Measurements from ENCODE around the gene PELI2.

DNA sequence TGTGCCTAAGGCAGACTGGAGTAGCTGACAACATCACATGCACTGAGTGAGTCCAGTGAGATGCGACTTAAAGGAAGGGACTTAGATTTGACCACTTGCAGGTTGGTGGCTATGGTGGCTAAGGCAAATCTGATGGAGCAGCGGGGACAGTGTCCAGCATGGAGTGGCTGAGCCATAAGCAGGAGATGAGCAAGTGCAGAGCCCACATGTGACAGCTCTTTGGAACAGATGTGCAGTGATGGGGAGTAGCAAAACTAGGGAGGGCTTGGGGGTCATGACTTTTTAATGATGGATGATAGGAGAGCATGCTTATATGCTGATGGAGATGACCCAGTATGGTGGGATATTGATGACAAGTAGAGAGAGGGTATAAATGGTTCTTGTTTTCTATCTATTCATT is 80.2 kb downstream of the PELI2 start:
- TF ChIP-seq, protein P1, sequence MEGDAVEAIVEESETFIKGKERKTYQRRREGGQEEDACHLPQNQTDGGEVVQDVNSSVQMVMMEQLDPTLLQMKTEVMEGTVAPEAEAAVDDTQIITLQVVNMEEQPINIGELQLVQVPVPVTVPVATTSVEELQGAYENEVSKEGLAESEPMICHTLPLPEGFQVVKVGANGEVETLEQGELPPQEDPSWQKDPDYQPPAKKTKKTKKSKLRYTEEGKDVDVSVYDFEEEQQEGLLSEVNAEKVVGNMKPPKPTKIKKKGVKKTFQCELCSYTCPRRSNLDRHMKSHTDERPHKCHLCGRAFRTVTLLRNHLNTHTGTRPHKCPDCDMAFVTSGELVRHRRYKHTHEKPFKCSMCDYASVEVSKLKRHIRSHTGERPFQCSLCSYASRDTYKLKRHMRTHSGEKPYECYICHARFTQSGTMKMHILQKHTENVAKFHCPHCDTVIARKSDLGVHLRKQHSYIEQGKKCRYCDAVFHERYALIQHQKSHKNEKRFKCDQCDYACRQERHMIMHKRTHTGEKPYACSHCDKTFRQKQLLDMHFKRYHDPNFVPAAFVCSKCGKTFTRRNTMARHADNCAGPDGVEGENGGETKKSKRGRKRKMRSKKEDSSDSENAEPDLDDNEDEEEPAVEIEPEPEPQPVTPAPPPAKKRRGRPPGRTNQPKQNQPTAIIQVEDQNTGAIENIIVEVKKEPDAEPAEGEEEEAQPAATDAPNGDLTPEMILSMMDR (IDR thresholded peaks at IDR 0.05): no peak
- TF ChIP-seq POLR2A (IDR thresholded peaks at IDR 0.05) (no peak), EP300 (IDR thresholded peaks at IDR 0.05) (no peak)

Measured in ovary (tissue), 3 donors.